ENCODE data around the gene ZFYVE28.

DNA sequence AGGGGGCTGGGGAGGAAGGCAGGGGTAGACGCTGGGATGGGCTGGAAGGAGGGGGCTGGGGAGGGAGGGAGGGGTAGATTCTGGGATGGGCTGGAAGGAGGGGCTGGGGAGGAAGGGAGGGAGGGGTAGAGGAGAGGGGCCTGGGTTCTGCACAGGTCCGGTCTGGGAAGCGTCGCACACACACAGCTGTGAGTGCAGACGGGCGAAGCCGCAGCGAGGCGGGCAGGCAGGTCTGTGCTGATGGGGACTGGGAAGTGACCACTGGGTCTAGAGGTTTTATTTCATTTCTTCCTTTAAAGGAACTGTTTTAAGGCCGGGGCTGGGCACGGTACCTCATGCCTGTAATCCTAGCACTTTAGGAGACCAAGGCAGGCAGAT, 87.4 kb downstream of the ZFYVE28 start:
- TF ChIP-seq, protein P1, sequence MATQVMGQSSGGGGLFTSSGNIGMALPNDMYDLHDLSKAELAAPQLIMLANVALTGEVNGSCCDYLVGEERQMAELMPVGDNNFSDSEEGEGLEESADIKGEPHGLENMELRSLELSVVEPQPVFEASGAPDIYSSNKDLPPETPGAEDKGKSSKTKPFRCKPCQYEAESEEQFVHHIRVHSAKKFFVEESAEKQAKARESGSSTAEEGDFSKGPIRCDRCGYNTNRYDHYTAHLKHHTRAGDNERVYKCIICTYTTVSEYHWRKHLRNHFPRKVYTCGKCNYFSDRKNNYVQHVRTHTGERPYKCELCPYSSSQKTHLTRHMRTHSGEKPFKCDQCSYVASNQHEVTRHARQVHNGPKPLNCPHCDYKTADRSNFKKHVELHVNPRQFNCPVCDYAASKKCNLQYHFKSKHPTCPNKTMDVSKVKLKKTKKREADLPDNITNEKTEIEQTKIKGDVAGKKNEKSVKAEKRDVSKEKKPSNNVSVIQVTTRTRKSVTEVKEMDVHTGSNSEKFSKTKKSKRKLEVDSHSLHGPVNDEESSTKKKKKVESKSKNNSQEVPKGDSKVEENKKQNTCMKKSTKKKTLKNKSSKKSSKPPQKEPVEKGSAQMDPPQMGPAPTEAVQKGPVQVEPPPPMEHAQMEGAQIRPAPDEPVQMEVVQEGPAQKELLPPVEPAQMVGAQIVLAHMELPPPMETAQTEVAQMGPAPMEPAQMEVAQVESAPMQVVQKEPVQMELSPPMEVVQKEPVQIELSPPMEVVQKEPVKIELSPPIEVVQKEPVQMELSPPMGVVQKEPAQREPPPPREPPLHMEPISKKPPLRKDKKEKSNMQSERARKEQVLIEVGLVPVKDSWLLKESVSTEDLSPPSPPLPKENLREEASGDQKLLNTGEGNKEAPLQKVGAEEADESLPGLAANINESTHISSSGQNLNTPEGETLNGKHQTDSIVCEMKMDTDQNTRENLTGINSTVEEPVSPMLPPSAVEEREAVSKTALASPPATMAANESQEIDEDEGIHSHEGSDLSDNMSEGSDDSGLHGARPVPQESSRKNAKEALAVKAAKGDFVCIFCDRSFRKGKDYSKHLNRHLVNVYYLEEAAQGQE (IDR thresholded peaks at IDR 0.05; ENCODE audit: insufficient read depth in 1 of 2, low read depth in 2 of 2, low read length in 2 of 2), result no peak
- TF ChIP-seq POLR2AphosphoS5 (IDR thresholded peaks at IDR 0.05; ENCODE audit: low read depth, low read length), result no peak
- TF ChIP-seq TAF1 (IDR thresholded peaks at IDR 0.05; ENCODE audit: borderline replicate concordance, insufficient read depth, low read length), result no peak
- no peak for TF ChIP-seq SIN3A (IDR thresholded peaks at IDR 0.05; ENCODE audit: borderline replicate concordance, insufficient read depth, low read length)
